Measurements from ENCODE around the gene VPS35.
"Not testable (repeated sequence)": the region's sequence is repeated elsewhere in the genome, so short reads cannot be mapped to it uniquely, and the experiment has no call there.

DNA sequence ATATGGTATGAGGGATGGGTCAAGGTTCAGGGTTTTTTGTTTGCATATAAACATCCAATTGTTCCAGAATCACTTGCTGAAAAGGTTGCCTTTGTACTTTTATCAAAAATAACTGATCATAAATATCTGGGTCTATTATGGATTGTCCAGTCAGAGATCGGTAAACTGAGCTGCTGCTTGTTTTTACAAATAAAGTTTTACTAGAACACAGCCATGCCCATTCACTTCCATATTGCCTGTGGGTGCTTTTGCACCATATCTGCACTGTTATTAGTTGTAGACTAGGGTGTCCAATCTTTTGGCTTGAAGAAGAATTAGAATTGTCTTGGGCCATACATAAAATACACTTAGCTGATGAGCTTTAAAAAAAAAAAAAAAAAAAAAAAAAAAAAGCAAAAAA lies 11.0 kb downstream of the VPS35 start:
- TF ChIP-seq CTCF (IDR thresholded peaks at IDR 0.05); SIN3A (IDR thresholded peaks at IDR 0.05; ENCODE audit: borderline replicate concordance, insufficient read depth, low read depth, low read length); POLR2AphosphoS5 (IDR thresholded peaks at IDR 0.05; ENCODE audit: low read depth, low read length); TCF7L2 (IDR thresholded peaks at IDR 0.05; ENCODE audit: low read depth, low read length): not testable (repeated sequence)

All from Panc1 (cell line).